A549 (cell line): ENCODE data around the gene MLXIP.

Experiments used
- CHD4 ChIP-seq: fragments of 200-600 bp; sonication (generic); IDR thresholded peaks from 2 replicates; pipeline ENCODE4 v1.6.1; 2016; ENCODE audit warnings: antibody characterized with exemption, mild to moderate bottlenecking, borderline replicate concordance
- EP300 ChIP-seq, 2 experiments: fragments of >200 bp; sonication (Bioruptor Twin); formaldehyde crosslinking; IDR thresholded peaks; 2 replicates in 1 of 2; 3 replicates in 1 of 2; pipeline ENCODE4 v1.6.1; 2016 to 2017
- FOXS1 ChIP-seq: fragments of 250-450 bp; sonication (Bioruptor Pico); IDR thresholded peaks from 2 replicates; pipeline ENCODE4 v1.5.0; 2020; ENCODE audit warnings: mild to moderate bottlenecking, moderate library complexity
- HOXA7 ChIP-seq: fragments of 250-450 bp; sonication (Bioruptor Pico); IDR thresholded peaks from 2 replicates; pipeline ENCODE4 v1.5.0; 2020; ENCODE audit warnings: mild to moderate bottlenecking, moderate library complexity
- JUNB ChIP-seq: fragments of >200 bp; sonication (Bioruptor Twin); formaldehyde crosslinking; IDR thresholded peaks from 2 replicates; pipeline ENCODE4 v1.6.1; 2016
- MAZ ChIP-seq: fragments of 150-350 bp; IDR thresholded peaks from 2 replicates; pipeline ENCODE4 v1.6.1; 2014; ENCODE audit warnings: antibody characterized with exemption, low read depth, low read length, borderline replicate concordance
- PHF8 ChIP-seq: fragments of 200-600 bp; sonication (generic); IDR thresholded peaks from 2 replicates; pipeline ENCODE4 v1.6.1; 2016; ENCODE audit warnings: low read depth, mild to moderate bottlenecking, antibody characterized with exemption, moderate library complexity, borderline replicate concordance
- POLR2A ChIP-seq: IDR thresholded peaks from 2 replicates; pipeline ENCODE4 v1.6.1; 2012; ENCODE audit warnings: mild to moderate bottlenecking, low read length
- RAD21 ChIP-seq, 2 experiments: fragments of >200 bp in 1 of 2; sonication (Bioruptor Twin) in 1 of 2; formaldehyde crosslinking in 1 of 2; IDR thresholded peaks in 1 of 2; conservative IDR thresholded peaks in 1 of 2; 2 replicates in 1 of 2; 3 replicates in 1 of 2; pipeline ENCODE4 v1.6.1; 2012 to 2018; ENCODE audit warnings: inconsistent platforms in 1 of 2
- TP53 ChIP-seq: fragments of 250-450 bp; sonication (Bioruptor Pico); IDR thresholded peaks from 2 replicates; pipeline ENCODE4 v1.5.0; 2021; ENCODE audit warnings: mild to moderate bottlenecking, moderate library complexity
- ZFP36 ChIP-seq: fragments of 450-650 bp; IDR thresholded peaks from 2 replicates; pipeline ENCODE4 v1.6.1; 2014; ENCODE audit warnings: borderline replicate concordance; ENCODE audit not compliant: partially characterized antibody
- ZNF302 ChIP-seq: fragments of 250-450 bp; sonication (Bioruptor Pico); IDR thresholded peaks from 2 replicates; pipeline ENCODE4 v1.9.0; 2021; ENCODE audit warnings: inconsistent platforms, mild to moderate bottlenecking, moderate library complexity
- TF ChIP-seq, protein P1 (sequence below): fragments of >200 bp; sonication (Bioruptor Twin); formaldehyde crosslinking; IDR thresholded peaks from 3 replicates; pipeline ENCODE4 v1.5.1; 2016
- TF ChIP-seq, protein P2 (sequence below): fragments of 150-350 bp; IDR thresholded peaks from 2 replicates; pipeline ENCODE4 v1.6.1; 2014; ENCODE audit warnings: low read depth, mild to moderate bottlenecking, low read length

DNA sequence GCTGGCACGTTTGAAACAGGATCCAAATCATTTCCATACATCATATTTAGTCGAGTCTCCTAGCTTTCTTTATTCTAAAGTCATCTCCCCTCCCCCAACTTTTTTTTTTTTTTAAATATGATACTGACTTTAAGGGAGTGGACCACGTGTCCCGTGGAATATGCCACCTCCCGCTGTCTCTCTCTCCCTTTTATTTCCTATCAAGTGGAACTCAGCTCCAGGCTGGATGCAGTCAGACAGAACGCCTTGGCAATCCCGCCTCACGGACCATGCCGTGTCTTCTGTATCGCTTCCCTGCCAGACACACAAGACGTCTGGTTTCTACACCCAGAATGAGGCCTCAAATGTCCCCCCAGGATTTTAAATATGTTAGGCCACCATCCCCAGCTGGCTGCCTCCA is 35.6 kb upstream of the MLXIP start:
- TF ChIP-seq, protein P1, sequence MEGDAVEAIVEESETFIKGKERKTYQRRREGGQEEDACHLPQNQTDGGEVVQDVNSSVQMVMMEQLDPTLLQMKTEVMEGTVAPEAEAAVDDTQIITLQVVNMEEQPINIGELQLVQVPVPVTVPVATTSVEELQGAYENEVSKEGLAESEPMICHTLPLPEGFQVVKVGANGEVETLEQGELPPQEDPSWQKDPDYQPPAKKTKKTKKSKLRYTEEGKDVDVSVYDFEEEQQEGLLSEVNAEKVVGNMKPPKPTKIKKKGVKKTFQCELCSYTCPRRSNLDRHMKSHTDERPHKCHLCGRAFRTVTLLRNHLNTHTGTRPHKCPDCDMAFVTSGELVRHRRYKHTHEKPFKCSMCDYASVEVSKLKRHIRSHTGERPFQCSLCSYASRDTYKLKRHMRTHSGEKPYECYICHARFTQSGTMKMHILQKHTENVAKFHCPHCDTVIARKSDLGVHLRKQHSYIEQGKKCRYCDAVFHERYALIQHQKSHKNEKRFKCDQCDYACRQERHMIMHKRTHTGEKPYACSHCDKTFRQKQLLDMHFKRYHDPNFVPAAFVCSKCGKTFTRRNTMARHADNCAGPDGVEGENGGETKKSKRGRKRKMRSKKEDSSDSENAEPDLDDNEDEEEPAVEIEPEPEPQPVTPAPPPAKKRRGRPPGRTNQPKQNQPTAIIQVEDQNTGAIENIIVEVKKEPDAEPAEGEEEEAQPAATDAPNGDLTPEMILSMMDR = no peak
- TF ChIP-seq PHF8 (no peak), MAZ (no peak), JUNB (no peak), FOXS1 (CRISPR knock-in tag) (no peak), CHD4 (no peak), ZNF302 (CRISPR knock-in tag) (no peak), ZFP36 (no peak), HOXA7 (CRISPR knock-in tag) (no peak), TP53 (CRISPR knock-in tag) (no peak), POLR2A (no peak), RAD21 (conservative IDR thresholded peaks at IDR 0.05 in 1 of 2, IDR thresholded peaks at IDR 0.05 in 1 of 2) (no peak), EP300 (IDR thresholded peaks at IDR 0.05) (no peak)
- TF ChIP-seq, protein P2, sequence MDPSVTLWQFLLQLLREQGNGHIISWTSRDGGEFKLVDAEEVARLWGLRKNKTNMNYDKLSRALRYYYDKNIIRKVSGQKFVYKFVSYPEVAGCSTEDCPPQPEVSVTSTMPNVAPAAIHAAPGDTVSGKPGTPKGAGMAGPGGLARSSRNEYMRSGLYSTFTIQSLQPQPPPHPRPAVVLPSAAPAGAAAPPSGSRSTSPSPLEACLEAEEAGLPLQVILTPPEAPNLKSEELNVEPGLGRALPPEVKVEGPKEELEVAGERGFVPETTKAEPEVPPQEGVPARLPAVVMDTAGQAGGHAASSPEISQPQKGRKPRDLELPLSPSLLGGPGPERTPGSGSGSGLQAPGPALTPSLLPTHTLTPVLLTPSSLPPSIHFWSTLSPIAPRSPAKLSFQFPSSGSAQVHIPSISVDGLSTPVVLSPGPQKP = no peak
